A673 (cell line): Measurements from ENCODE around the gene GAGE12J. TPM values are rescaled to one million over a fixed set of nuclear protein-coding genes. Genes with fewer than 3 reads are reported as not detected.

Source experiments
- BruUV-seq: library from RNA; stranded (reverse); fragments of 400-500 nt; replicated peaks from 2 replicates; lab custom pipeline; 2021; lab: Mats Ljungman, UMichigan
- CTCF ChIA-PET: fragments of 300-600 bp; sonication (Branson Sonifier 250); formaldehyde crosslinking; loops from one replicate; lab custom pipeline; 2022; ENCODE audit warnings: antibody characterized with exemption; lab: Charles Lee
- POLR2A ChIA-PET: fragments of 300-600 bp; sonication (Branson Sonifier 250); formaldehyde crosslinking; loops from one replicate; lab custom pipeline; 2022; ENCODE audit warnings: antibody characterized with exemption; ENCODE audit not compliant: low non-redundant PET; lab: Charles Lee
- DNase-seq: peaks from one replicate; pipeline ENCODE4 v3.0.0-alpha.2; 2015; ENCODE audit warnings: low spot score
- H3K27ac ChIP-seq: fragments of 200-600 bp; sonication (generic); 2 replicates; pipeline ENCODE4 v1.5.1; 2016; ENCODE audit warnings: mixed run types, low read depth, mild to moderate bottlenecking, mixed read lengths, antibody characterized with exemption, low read length; ENCODE audit not compliant: poor library complexity, severe bottlenecking
- H3K27me3 ChIP-seq: fragments of 200-600 bp; sonication (generic); replicated peaks from 2 replicates; pipeline ENCODE4 v1.6.1; 2017; ENCODE audit warnings: mixed run types, low read depth, mild to moderate bottlenecking, mixed read lengths, antibody characterized with exemption, low read length; ENCODE audit not compliant: insufficient read depth, poor library complexity
- H3K36me3 ChIP-seq: fragments of 200-600 bp; sonication (generic); 2 replicates; pipeline ENCODE4 v1.6.1; 2016; ENCODE audit warnings: mixed run types, mild to moderate bottlenecking, mixed read lengths, antibody characterized with exemption, low read length; ENCODE audit not compliant: insufficient read depth, poor library complexity, severe bottlenecking
- H3K4me1 ChIP-seq: fragments of 200-600 bp; sonication (generic); 2 replicates; pipeline ENCODE4 v1.6.1; 2017; ENCODE audit warnings: mixed run types, mild to moderate bottlenecking, mixed read lengths, antibody characterized with exemption, low read length; ENCODE audit not compliant: insufficient read depth, poor library complexity, severe bottlenecking
- H3K4me3 ChIP-seq: fragments of 200-600 bp; sonication (generic); 2 replicates; pipeline ENCODE4 v1.5.1; 2016; ENCODE audit warnings: low read depth, mixed run types, mild to moderate bottlenecking, mixed read lengths, low read length; ENCODE audit not compliant: poor library complexity, severe bottlenecking
- H3K9me3 ChIP-seq: fragments of 200-600 bp; sonication (generic); 2 replicates; pipeline ENCODE4 v1.6.1; 2016; ENCODE audit warnings: mixed run types, low read depth, mild to moderate bottlenecking, mixed read lengths, antibody characterized with exemption, low read length; ENCODE audit not compliant: poor library complexity, severe bottlenecking
- EZH2 ChIP-seq: fragments of 200-600 bp; sonication (generic); IDR thresholded peaks from 2 replicates; pipeline ENCODE4 v1.6.1; 2017; ENCODE audit warnings: borderline replicate concordance, low read depth, mild to moderate bottlenecking, mixed read lengths, antibody characterized with exemption, low read length; ENCODE audit not compliant: poor library complexity, severe bottlenecking
- intact Hi-C: fragments of 100-400 bp; cut with micrococcal nuclease; formaldehyde crosslinking; loops from one replicate; pipeline ENCODE4 v1.10.0; 2022; ENCODE audit not compliant: unreplicated experiment
- total RNA-seq: library from RNA; stranded (reverse); gene quantifications from 2 replicates; pipeline ENCODE4 v1.2.3, GENCODE V29; 2021
- TF ChIP-seq, protein P1 (sequence below): fragments of 300-800, 200-600 bp; sonication (generic); conservative IDR thresholded peaks from 2 replicates; pipeline ENCODE4 v1.5.1; 2017; ENCODE audit warnings: low read depth, mild to moderate bottlenecking, antibody characterized with exemption, low read length, moderate library complexity, mixed read lengths

The GAGE12J gene
- total RNA-seq, 1 experiment from 2014 or later = not detected

DNA sequence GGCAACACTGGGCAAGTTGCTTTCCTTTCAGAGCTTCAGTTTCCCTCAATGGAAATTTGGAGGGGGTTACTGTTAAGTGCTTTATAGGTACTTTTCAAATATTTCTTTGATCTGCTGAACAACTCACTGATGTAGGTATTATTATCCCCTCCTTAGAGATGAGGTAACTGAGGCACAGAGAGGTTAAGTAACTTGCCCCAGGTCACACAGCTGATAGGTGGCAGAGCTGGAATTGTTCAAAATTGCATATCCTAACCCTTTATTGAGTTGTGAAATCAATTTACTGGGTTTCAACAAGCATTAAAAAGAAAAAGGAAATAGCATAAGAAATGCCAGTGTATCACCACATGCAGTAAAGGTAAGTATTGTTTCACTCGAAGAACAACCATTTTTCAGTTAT is 45.6 kb upstream of the GAGE12J start:
- TF ChIP-seq EZH2 = no peak
- ChIA-PET POLR2A (no interaction called here), CTCF (no interaction called here)
- intact Hi-C loops = no loop called here
- H3K27me3 ChIP-seq = no peaks in the 10 kb centered on the region
- no peaks in the 10 kb centered on the region for H3K9me3 ChIP-seq
- no peak overlapping the region for H3K27ac ChIP-seq
- no peak for DNase-seq
- BruUV-seq = no TSS peak
- no peak overlapping the region for H3K4me3 ChIP-seq
- peaks cover 5% of the 10 kb centered on the region for H3K4me1 ChIP-seq
- no peaks in the 10 kb centered on the region for H3K36me3 ChIP-seq

GRCh38 chrX:49276671-49277534 is 44.9 kb upstream of the GAGE12J start:
- H3K9me3 ChIP-seq = no peaks in the 10 kb centered on the region
- H3K27me3 ChIP-seq = no peaks in the 10 kb centered on the region
- BruUV-seq = no TSS peak
- intact Hi-C loops = no loop called here
- no peak overlapping the region for H3K27ac ChIP-seq
- TF ChIP-seq, protein P1, sequence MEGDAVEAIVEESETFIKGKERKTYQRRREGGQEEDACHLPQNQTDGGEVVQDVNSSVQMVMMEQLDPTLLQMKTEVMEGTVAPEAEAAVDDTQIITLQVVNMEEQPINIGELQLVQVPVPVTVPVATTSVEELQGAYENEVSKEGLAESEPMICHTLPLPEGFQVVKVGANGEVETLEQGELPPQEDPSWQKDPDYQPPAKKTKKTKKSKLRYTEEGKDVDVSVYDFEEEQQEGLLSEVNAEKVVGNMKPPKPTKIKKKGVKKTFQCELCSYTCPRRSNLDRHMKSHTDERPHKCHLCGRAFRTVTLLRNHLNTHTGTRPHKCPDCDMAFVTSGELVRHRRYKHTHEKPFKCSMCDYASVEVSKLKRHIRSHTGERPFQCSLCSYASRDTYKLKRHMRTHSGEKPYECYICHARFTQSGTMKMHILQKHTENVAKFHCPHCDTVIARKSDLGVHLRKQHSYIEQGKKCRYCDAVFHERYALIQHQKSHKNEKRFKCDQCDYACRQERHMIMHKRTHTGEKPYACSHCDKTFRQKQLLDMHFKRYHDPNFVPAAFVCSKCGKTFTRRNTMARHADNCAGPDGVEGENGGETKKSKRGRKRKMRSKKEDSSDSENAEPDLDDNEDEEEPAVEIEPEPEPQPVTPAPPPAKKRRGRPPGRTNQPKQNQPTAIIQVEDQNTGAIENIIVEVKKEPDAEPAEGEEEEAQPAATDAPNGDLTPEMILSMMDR = no peak
- no peak for TF ChIP-seq EZH2
- H3K36me3 ChIP-seq = no peaks in the 10 kb centered on the region
- H3K4me1 ChIP-seq = peaks cover 3% of the 10 kb centered on the region
- POLR2A ChIA-PET = no interaction called here
- H3K4me3 ChIP-seq = no peak overlapping the region
- CTCF ChIA-PET = no interaction called here
- DNase-seq = no peak

DNA sequence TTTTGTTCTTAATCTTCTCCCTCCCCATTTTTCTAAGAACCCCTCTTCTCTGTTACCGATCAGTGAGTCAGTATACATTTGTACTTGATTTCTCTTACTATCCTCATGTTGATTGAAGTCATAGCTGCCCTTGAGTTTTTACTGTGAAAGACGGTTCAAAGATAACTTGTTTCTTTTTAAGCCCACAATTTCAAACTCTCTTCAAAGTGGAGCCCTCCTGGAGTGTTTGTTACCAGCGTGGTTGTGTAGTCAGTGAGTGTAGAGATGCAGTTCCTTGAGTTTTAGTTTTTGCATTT is 44.4 kb upstream of the GAGE12J start:
- H3K36me3 ChIP-seq = no peaks in the 10 kb centered on the region
- TF ChIP-seq, protein P1 = no peak
- TF ChIP-seq EZH2 = no peak
- intact Hi-C loops = no loop called here
- H3K9me3 ChIP-seq = no peaks in the 10 kb centered on the region
- H3K4me3 ChIP-seq = no peak overlapping the region
- CTCF ChIA-PET = no interaction called here
- POLR2A ChIA-PET = no interaction called here
- H3K27me3 ChIP-seq = no peaks in the 10 kb centered on the region
- DNase-seq = no peak
- BruUV-seq = no TSS peak
- H3K27ac ChIP-seq = no peak overlapping the region
- H3K4me1 ChIP-seq = no peaks in the 10 kb centered on the region

DNA sequence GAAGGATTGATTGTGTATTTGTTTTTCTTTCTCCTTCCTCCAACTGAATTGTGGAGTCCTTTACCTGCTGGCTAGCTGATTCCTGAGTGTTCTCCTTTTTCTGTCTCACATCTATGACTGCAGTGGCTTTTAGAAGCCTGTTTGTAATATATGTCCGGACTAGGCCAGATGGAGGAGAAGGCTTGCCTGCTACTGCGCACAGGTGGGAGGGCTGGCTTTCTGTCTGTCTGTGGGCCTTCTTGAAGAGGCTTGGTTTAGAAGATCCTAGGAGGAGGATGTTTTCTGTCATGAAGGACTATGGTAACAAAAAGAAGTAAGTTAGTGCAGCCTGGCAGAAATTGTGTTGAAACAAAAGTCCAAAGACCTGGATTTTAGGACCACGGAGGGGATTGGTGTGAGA is 43.8 kb upstream of the GAGE12J start:
- Histone ChIP-seq H3K36me3 (no peaks in the 10 kb centered on the region), H3K4me3 (no peak overlapping the region), H3K27ac (no peak overlapping the region), H3K27me3 (no peaks in the 10 kb centered on the region), H3K4me1 (no peaks in the 10 kb centered on the region), H3K9me3 (no peaks in the 10 kb centered on the region)
- intact Hi-C loops = no loop called here
- POLR2A ChIA-PET = no interaction called here
- DNase-seq = no peak
- CTCF ChIA-PET = no interaction called here
- no TSS peak for BruUV-seq
- no peak for TF ChIP-seq EZH2
- TF ChIP-seq, protein P1 = no peak
